PC-9 (cell line): Measurements from ENCODE around the gene KMT2D.

Experiments
- EZH2 ChIP-seq: fragments of 200-600 bp; sonication (generic); IDR thresholded peaks from 2 replicates; pipeline ENCODE4 v1.8.0; 2017; ENCODE audit warnings: antibody characterized with exemption, low read depth
- TF ChIP-seq, protein P1 (sequence below): fragments of 200-600 bp; sonication (generic); conservative IDR thresholded peaks from 2 replicates; pipeline ENCODE4 v1.6.1; 2017; ENCODE audit warnings: mixed run types, antibody characterized with exemption, mild to moderate bottlenecking, moderate library complexity

DNA sequence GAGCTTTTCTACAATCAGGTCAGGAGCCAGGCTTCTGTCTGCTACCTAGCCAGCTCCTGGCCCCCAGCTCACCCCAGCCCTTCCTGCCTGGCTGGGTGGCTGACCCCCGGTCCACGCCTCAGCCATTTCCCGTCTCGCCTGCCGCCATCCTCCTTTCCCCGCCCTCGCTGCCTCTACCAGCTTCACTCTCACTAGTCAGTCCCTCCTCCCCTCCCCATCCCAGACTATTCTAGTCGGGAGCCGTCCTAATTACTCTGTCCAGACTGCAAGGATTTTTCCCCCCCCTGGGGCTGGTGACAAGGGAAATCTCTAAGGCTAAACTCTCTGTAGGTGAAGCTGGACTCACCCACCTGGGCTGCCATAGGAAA, 33.2 kb upstream of the KMT2D start:
- TF ChIP-seq, protein P1, sequence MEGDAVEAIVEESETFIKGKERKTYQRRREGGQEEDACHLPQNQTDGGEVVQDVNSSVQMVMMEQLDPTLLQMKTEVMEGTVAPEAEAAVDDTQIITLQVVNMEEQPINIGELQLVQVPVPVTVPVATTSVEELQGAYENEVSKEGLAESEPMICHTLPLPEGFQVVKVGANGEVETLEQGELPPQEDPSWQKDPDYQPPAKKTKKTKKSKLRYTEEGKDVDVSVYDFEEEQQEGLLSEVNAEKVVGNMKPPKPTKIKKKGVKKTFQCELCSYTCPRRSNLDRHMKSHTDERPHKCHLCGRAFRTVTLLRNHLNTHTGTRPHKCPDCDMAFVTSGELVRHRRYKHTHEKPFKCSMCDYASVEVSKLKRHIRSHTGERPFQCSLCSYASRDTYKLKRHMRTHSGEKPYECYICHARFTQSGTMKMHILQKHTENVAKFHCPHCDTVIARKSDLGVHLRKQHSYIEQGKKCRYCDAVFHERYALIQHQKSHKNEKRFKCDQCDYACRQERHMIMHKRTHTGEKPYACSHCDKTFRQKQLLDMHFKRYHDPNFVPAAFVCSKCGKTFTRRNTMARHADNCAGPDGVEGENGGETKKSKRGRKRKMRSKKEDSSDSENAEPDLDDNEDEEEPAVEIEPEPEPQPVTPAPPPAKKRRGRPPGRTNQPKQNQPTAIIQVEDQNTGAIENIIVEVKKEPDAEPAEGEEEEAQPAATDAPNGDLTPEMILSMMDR, result no peak
- TF ChIP-seq EZH2, result no peak
